Mucosa of stomach (tissue), 1 donor: Measurements from ENCODE around the gene UCN2.
A peak's percentile ranks its signal among the peaks of the same experiment; 100 is the strongest.

Source experiments
- H3K27me3 ChIP-seq: one replicate; pipeline ENCODE4 v1.7.0; 2013; ENCODE audit warnings: mild to moderate bottlenecking, low read length; ENCODE audit not compliant: control insufficient read depth, insufficient read depth
- H3K36me3 ChIP-seq: one replicate; pipeline ENCODE4 v1.7.0; 2013; ENCODE audit warnings: low read length; ENCODE audit not compliant: control insufficient read depth, insufficient read depth
- H3K4me1 ChIP-seq: one replicate; pipeline ENCODE4 v1.7.0; 2013; ENCODE audit warnings: mild to moderate bottlenecking, low read length; ENCODE audit not compliant: control insufficient read depth, insufficient read depth
- H3K4me3 ChIP-seq: one replicate; pipeline ENCODE4 v1.7.0; 2013; ENCODE audit warnings: low read length
- H3K9ac ChIP-seq: one replicate; pipeline ENCODE4 v1.7.0; 2013; ENCODE audit warnings: mild to moderate bottlenecking, low read length, moderate library complexity
- H3K9me3 ChIP-seq: one replicate; pipeline ENCODE4 v1.7.0; 2013; ENCODE audit warnings: mild to moderate bottlenecking, low read length, moderate library complexity; ENCODE audit not compliant: control insufficient read depth
- donor health status: Pancreatic carcinoma.

Gene UCN2

GRCh38 chr3:48596676-48597407 is 33.3 kb upstream of the UCN2 start:
- Histone ChIP-seq H3K4me1 (peaks cover 29% of the 10 kb centered on the region), H3K27me3 (peaks cover 26% of the 10 kb centered on the region), H3K9ac (no peak overlapping the region), H3K36me3 (peaks cover 32% of the 10 kb centered on the region), H3K4me3 (no peak overlapping the region), H3K9me3 (no peaks in the 10 kb centered on the region)

- no peaks in the 10 kb centered on the region for H3K9me3 ChIP-seq
- H3K9ac ChIP-seq: no peak overlapping the region
- H3K36me3 ChIP-seq: peaks cover 32% of the 10 kb centered on the region
- no peak overlapping the region for H3K4me3 ChIP-seq
- peaks cover 26% of the 10 kb centered on the region for H3K27me3 ChIP-seq
- H3K4me1 ChIP-seq: peaks cover 29% of the 10 kb centered on the region
These were observed 32.6 kb upstream of the UCN2 start for GRCh38 chr3:48596157-48596556.

- Histone ChIP-seq H3K36me3 (peaks cover 28% of the 10 kb centered on the region), H3K9me3 (no peaks in the 10 kb centered on the region), H3K4me1 (peaks cover 29% of the 10 kb centered on the region), H3K9ac (no peak overlapping the region), H3K4me3 (no peak overlapping the region), H3K27me3 (peaks cover 26% of the 10 kb centered on the region)
These were observed 32.0 kb upstream of the UCN2 start for GRCh38 chr3:48595526-48596121.

- H3K27me3 ChIP-seq: peaks cover 26% of the 10 kb centered on the region
- peaks cover 23% of the 10 kb centered on the region for H3K36me3 ChIP-seq
- H3K4me3 ChIP-seq: no peak within 1 kb of the TSS
- H3K4me1 ChIP-seq: peaks cover 29% of the 10 kb centered on the region
- H3K9me3 ChIP-seq: no peaks in the 10 kb centered on the region
- peak within 1 kb of the TSS; percentile 50 for H3K9ac ChIP-seq
These were observed 31.5 kb upstream of the UCN2 start, which contains the start of gene COL7A1 for GRCh38 chr3:48595075-48595525. Gene COL7A1 (minus strand): TSS chr3:48595329. CDS start chr3:48595159, 170 bp downstream.

GRCh38 chr3:48594417-48595049 is 31.0 kb upstream of the UCN2 start:
- Histone ChIP-seq H3K36me3 (peaks cover 18% of the 10 kb centered on the region), H3K9me3 (no peaks in the 10 kb centered on the region), H3K9ac (peak overlapping the region; percentile 50), H3K4me3 (no peak overlapping the region), H3K4me1 (peaks cover 29% of the 10 kb centered on the region), H3K27me3 (peaks cover 27% of the 10 kb centered on the region)

GRCh38 chr3:48593337-48593736 is 29.8 kb upstream of the UCN2 start:
- H3K27me3 ChIP-seq: peaks cover 37% of the 10 kb centered on the region

GRCh38 chr3:48592519-48593087 is 29.0 kb upstream of the UCN2 start:
- Histone ChIP-seq H3K4me1 (peaks cover 21% of the 10 kb centered on the region), H3K9me3 (no peaks in the 10 kb centered on the region), H3K36me3 (peaks cover 4% of the 10 kb centered on the region), H3K27me3 (peaks cover 42% of the 10 kb centered on the region), H3K4me3 (no peak overlapping the region), H3K9ac (no peak overlapping the region)

More at GRCh38 chr3:48593337-48593736, 29.8 kb upstream of the UCN2 start:
- Histone ChIP-seq H3K4me1 (peaks cover 28% of the 10 kb centered on the region), H3K36me3 (peaks cover 10% of the 10 kb centered on the region), H3K9me3 (no peaks in the 10 kb centered on the region), H3K9ac (no peak overlapping the region), H3K4me3 (no peak overlapping the region)

- H3K27me3 ChIP-seq: peaks cover 42% of the 10 kb centered on the region
- no peaks in the 10 kb centered on the region for H3K36me3 ChIP-seq
- H3K4me1 ChIP-seq: peaks cover 19% of the 10 kb centered on the region
- H3K9me3 ChIP-seq: no peaks in the 10 kb centered on the region
- H3K9ac ChIP-seq: no peak overlapping the region
- H3K4me3 ChIP-seq: no peak overlapping the region
These were observed 28.4 kb upstream of the UCN2 start for GRCh38 chr3:48591886-48592518.

GRCh38 chr3:48591436-48591835 is 27.9 kb upstream of the UCN2 start:
- Histone ChIP-seq H3K27me3 (peaks cover 42% of the 10 kb centered on the region), H3K36me3 (no peaks in the 10 kb centered on the region), H3K4me3 (no peak overlapping the region), H3K4me1 (peaks cover 19% of the 10 kb centered on the region), H3K9me3 (no peaks in the 10 kb centered on the region), H3K9ac (no peak overlapping the region)

- no peaks in the 10 kb centered on the region for H3K4me1 ChIP-seq
- H3K27me3 ChIP-seq: peaks cover 18% of the 10 kb centered on the region
- H3K9me3 ChIP-seq: no peaks in the 10 kb centered on the region
- H3K4me3 ChIP-seq: no peak overlapping the region
- H3K9ac ChIP-seq: no peak overlapping the region
- H3K36me3 ChIP-seq: no peaks in the 10 kb centered on the region
These were observed 24.6 kb upstream of the UCN2 start for GRCh38 chr3:48588230-48588629.

GRCh38 chr3:48587686-48588085 is 24.1 kb upstream of the UCN2 start:
- no peak overlapping the region for H3K4me3 ChIP-seq
- no peaks in the 10 kb centered on the region for H3K36me3 ChIP-seq
- H3K9ac ChIP-seq: no peak overlapping the region
- H3K9me3 ChIP-seq: no peaks in the 10 kb centered on the region
- H3K27me3 ChIP-seq: peaks cover 17% of the 10 kb centered on the region
- no peaks in the 10 kb centered on the region for H3K4me1 ChIP-seq
